HG03378 (cell line): ENCODE data around the gene AKR1C1.
"Not testable (repeated sequence)": the region's sequence is repeated elsewhere in the genome, so short reads cannot be mapped to it uniquely, and the experiment has no call there.

Source experiments
- ATAC-seq: cut with Tn5 transposase; IDR thresholded peaks from one replicate; pipeline ENCODE4 v1.9.1; 2021; ENCODE audit warnings: mild to moderate bottlenecking, moderate library complexity; ENCODE audit not compliant: unreplicated experiment

Gene AKR1C1

DNA sequence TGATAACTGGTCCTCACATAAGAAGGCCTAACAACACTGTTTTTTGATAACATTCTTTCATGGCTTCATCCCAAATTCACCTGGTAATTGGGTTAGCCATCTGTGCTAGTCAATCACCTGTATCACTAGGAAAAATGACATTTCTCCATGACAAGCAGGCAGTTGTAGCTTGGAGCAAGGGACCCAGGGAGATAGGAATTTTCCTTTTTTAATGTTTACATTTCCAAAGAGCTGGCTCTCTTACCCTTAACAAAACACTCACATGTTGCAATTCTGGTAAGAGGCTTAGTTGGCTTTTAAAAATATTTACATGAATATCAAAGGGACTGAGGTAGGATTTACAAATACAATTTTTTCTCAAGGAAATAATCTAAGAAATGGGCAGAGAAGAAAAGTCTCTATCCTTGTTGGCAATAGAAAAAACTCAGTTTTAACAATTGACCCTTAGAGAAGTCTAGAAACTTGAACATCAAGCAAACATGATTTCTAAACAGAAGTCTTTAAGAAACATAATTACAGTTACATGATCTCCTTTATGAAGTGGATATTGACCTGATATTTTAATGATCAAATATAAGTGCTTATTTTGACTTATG, 16.1 kb upstream of the AKR1C1 start:
- ATAC-seq = no peak

DNA sequence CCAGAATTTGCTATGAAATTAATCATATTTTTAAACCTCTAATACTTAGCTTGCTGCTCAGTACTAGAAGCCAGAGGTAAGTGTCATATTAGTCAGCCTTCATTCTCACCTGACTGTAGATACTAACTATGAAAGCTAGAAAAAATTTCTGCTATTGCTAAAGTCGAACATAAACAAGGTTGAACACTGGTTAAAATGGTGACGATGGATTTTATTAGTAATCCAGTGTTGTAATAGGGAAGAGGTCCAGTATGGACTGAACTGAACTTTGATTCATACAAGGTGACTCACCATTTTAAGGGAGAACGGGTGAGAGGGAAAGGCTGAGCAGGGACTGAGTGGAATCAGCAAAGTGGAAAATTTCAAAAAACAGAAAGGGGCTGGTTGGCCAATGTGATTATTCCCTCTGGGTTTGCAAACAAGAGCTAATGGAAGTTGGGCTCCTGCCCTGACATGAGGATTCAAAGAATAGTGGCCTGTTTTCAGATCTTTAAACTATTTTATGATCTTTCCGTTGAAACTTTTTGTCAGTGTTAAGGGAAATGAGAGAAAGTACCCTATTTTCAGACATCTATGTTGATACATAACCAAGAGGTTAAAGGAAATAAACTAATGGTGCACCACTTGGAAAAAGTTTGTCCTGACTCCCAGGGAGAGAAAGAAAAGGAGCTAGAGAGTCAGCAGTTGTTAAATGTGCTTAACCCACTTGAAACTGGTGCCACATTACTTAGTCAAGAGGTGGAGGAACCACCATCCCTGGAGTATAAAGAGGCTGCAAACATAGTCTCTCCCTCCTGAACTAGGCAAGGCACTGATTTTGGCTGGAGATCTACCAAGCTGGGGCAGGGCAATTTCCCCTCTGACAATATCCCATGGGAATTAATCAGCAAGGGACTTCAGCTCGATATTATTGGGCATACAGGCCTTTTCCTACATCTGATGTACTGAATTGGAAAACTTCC, 15.3 kb upstream of the AKR1C1 start:
- no peak for ATAC-seq

DNA sequence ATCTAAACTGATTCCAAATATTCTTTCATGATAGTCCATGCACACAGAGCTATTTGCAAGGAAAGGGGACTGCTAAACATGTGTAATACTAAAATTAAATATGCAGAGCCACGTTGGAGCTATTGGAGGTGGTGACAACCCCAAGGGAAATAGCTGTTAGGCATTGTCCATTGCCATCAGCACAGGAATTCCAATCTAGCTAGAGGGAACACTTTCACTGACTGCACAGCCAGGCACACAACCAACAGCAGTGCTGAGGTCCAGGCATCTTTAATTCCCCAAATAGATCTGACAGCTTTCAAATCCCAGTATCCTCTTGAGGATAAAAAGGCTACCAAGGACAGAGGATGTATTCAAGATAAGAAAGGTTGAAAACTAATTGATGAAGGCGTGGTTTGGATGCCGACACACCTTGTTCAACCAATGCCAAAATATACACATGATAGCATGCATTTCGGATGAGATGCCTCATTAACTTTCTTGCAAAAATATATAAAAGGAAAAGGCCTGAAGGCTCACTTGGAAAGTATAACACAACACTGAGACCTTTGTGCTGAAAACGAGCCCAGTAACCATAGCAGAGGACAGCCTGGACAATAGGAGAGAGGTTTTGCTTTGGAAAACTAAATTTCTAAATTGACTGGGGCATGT, 11.6 kb upstream of the AKR1C1 start:
- ATAC-seq = not testable (repeated sequence)

DNA sequence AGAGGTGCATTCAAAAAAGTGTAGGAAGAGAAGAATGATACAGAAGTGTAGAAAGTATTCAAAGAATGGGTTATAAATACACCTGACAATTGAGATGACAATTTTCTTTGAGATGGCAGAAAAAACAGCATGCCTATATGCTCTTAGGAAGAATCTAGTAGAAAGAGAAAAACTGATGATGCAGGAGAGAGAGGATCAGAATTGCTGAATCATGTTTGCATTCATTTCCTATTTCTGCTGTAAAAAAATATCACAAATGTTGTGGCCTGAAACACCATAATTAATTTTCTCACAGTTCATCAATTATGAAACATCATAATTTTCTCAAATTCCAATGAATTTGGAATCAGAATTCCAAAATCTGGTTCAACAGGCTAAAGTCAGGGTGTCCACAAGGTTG, 9.8 kb upstream of the AKR1C1 start:
- ATAC-seq = no peak

DNA sequence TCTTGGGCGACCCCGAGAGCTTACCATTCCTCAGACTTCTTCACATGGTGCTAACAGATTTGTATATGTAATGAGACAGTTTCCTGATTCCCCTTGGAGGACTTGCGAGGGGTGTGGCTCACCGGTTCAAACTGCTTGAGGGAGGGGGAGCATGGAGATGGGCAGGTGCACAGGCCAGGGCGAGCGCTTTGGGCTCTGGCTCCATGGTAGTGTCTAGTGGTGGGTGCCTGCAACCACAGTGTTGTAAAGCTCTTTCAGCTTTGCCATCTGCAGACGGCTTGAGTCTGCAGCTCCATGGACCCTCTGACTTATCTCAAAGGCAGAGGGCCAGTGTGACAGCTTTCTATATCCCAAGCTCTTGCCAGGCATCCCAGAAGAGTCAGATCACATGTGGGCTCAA, 7.1 kb upstream of the AKR1C1 start:
- ATAC-seq = not testable (repeated sequence)

DNA sequence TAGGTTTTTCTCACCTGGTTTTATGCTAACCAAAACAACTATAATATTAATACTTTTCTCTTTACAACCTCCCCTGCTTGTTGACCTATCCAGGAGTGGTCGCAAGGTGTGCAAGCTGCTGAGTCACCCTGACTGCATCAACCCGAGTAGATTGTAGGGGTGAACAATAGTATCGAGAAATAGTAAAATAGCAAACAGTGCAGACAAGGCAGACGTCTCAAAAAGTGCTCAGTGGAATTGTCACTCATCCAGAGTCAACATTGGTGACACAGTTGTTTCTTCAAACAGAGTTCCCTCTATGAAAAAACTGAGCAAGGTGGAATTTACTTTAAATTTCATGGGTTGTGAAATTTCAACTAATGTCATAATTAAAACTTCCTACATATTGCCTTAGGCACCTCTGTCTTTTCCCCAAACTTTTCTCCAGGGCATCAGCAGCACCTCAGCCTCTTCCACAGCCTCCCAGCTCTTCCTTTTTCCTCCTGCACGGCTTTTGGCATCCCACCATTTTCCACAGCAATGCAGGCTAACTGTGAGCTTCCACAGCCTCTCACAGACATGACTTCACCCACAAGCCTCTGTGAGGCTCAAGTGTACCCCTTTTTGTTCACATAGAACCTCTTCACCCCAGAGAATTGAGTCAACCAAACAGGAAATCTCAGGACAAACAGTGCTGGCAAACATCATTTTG, 6.1 kb upstream of the AKR1C1 start:
- ATAC-seq = not testable (repeated sequence)

DNA sequence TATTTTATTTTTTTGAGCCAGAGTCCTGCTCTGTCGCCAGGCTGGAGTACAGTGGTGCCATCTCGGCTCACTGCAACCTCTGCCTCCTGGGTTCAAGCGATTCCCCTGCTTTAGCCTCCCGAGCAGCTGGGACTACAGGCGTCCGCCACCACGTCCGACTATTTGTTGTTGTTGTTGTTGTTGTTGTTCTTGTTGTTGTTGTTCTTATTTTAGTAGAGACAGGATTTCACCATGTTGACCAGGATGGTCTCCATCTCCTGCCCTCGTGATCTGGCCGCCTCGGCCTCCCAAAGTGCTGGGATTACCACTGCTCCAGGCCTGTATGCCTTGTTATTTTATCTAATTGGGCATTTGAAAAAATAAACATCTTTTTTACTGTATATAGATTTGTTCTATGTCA, 1.7 kb upstream of the AKR1C1 start:
- not testable (repeated sequence) for ATAC-seq

DNA sequence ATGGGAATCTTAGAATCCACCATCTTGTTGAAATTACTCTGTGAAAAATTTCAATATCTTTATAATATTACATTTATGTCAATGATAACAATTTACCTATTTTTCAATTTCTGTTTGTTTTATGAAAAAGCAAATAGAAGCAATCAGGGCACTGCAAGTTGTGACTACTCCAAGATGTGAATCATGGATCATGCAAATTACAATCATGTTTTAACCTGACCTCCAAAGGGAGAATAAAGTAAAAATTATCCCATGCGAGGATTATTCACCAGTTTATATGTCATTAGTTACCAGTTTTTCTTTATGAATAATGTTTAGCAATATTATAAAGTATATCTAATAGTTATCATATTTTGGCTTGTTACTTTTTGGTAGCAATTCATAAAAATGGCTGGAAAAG, 907 bp upstream of the AKR1C1 start:
- not testable (repeated sequence) for ATAC-seq

DNA sequence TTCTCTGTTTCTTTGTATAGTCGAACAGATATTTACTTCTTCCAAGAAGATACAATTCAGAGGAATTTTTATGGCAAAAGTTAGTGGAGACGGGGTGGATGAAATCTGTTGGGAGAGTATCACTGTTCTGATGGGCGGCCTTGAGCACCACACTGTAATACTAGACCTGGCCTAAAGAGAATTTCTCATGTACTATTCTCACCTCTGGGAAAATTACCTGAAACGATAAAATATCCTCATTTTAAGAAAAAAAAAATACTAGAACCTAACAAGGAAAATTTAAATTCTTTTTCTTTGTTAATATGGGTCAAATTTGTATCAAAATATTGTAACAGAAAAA, 570 bp downstream of the AKR1C1 start:
- ATAC-seq = not testable (repeated sequence)

DNA sequence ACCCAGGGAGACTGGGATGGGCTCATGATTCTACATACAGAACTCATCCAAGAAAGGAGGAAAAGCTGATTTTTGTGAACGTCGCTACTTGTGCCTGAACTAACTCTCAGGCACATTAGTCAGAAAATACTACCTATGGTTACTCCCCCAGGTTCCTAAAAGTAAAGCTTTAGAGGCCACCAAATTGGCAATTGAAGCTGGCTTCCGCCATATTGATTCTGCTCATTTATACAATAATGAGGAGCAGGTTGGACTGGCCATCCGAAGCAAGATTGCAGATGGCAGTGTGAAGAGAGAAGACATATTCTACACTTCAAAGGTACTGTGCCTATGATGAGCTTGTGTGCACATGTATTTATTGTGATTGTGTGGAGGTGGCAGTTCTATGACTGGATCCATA, 2.5 kb downstream of the AKR1C1 start:
- ATAC-seq = not testable (repeated sequence)

DNA sequence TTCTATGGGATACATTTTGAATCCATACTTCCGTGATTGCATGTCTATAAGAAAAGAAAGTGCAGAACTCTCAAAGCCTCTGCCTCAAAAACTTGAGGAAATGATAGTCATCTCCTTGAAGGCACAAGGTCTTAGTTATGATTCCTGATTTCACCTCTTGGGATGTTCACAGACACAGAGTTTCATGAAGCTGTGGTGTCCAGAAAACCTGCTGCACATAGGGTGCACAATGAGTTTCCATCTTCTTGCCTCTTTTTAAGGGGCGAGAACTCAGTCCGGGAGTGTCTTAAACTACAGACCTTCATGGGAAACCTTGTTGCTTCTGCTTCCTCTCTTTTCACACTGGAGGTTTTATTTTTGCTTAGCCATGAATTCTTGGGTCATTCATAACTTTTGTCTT, 4.0 kb downstream of the AKR1C1 start:
- ATAC-seq = not testable (repeated sequence)

DNA sequence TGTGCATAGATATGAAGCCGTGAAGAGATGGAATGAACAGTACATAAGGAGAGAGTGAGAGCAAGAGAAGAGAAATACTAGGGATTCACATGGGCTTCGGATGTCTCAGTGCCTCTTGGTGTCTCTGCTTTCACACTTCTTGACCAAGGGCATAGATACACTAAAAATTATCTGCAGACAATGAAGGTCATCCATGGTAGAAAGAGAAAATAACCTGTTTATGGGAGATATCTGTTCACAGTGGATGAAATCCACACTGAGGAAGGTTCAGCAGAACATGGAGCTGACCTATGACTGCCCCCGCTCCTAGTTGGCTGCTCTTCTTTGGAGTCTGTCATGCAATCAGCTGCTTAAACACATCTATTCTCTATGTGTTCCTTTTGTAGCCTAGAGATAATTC, 6.1 kb downstream of the AKR1C1 start:
- not testable (repeated sequence) for ATAC-seq

DNA sequence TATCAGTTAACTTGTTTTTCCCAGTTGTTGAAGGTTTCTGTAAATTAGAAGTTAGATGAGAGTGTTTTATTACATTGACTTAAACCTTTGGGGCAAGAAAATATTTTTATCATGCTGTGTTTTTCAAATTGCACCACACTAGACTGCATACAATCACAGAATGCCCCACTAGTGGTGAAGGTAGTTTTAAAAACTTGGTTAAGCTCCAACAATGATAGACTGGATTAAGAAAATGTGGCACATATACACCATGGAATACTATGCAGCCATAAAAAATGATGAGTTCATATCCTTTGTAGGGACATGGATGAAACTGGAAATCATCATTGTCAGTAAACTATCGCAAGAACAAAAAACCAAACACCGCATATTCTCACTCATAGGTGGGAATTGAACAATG, 7.1 kb downstream of the AKR1C1 start:
- ATAC-seq = not testable (repeated sequence)

DNA sequence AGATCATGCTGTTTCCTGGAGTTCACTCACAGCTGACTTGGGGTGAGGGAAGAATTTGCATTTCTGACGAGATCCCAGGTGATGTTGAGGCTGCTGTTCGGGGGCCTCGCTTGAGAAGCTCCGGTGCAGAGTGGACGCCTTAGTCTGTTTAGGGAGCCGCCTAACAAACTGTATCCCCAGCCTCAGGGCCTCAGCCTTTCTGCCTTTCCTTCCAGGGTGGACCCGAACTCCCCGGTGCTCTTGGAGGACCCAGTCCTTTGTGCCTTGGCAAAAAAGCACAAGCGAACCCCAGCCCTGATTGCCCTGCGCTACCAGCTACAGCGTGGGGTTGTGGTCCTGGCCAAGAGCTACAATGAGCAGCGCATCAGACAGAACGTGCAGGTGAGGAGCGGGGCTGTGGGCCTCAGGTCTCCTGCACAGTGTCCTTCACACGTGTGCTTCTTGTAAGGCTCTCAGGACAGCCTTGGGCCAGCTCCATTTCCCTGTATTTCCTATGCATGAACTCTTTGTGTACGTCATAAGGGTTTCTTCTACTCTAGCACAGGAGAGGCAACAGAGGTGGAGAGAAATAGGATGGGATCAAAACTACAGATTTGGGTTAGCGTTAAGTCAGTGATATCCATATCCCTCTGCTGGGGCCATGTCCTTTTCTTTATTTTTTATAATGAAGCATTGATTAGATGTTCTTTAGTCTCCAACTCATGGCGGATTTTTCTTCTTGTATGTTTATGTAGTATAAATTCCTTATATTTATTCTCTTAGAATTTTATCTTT, 9.3 kb downstream of the AKR1C1 start:
- ATAC-seq = not testable (repeated sequence)

DNA sequence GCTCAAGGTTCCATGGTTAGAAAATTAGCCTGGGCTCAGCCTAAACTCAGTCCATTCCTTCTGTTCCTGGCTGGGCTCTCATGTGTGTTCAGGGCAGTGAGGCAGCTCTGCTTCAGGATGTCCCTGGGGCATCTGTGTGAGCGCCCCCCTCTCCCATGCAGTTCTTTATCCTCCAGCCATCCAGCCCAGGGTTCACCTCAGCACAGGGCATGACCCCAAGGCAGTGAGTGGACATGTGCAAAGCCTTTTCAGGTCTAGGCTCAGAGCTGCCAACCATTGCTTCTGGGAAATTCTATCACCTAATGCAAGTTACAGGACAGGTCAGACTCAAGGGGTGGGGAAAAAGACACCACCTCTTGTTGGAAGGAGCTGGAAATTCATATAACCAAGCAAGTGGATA, 10.1 kb downstream of the AKR1C1 start:
- not testable (repeated sequence) for ATAC-seq

DNA sequence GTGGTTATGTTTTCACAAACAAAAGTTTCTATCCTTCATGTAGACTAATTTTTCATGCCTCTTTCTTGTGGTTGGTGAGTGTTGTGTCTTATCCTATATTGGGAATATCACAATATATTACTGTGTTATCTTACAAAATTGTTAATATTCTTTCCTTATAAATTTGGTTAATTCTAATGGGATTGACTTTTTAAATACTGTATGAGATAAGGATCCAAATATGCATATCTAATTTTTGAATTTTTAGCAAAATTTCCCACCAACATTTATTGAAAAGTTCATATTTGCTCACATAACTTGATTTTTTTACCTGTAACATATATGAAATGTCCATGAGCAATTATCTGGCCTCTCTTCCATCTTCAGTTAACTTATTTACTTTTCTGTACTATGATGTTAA, 11.2 kb downstream of the AKR1C1 start:
- ATAC-seq = not testable (repeated sequence)

DNA sequence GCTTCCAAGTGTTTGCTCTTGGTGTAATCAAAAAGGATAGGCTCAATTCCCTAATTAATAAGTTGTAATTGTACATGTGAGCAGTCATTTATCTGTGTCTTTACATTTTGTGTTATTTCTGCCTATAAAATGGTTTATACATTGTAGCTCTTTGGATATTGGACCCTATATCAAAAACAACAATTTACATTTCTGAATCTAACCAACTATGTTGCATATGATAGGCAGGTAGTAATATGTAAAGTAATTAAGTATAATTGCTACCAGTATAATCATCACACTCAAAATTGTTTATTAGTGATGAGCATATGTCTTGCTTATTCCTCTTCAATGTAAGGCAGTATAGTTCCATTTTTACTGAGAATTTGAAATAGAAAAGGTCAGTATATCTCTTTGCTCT, 13.8 kb downstream of the AKR1C1 start:
- no peak for ATAC-seq

DNA sequence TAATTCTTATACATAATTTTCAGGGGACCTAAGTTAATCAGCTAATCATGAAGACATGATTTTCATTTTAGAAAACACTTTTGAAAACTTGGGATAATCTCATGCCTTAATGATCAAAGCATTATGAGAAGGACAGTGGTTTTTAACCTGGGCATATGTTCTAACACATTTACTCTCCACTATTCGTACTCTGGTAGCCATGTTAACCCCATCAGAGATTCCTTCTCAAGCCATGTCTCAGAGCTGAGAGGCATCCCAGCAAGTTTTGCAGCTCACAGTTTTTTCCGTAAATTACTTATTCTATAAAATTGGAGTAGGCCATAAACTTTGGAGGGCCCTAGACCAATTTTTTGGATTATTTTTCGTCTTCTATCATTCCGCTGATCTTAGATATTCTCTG, 15.7 kb downstream of the AKR1C1 start:
- ATAC-seq = no peak

DNA sequence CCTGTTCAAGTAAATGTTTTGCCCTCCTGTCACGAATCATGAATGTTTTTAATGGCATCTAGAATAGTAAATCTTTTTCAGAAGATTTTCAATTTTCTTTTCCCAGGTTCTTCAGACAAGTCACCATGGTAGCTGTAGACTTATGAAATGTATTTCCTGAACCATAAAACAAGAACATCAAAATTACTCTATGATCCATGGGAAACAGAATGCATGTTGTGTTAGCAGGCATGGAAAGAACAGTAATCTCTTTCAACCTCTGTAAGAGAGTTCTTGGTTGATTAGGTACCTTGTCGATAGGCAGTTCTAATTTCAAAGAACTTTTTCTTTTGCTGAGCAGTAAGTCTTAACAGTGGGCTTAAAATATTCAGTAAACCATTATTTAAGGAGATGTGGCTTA, 17.6 kb downstream of the AKR1C1 start:
- no peak for ATAC-seq

DNA sequence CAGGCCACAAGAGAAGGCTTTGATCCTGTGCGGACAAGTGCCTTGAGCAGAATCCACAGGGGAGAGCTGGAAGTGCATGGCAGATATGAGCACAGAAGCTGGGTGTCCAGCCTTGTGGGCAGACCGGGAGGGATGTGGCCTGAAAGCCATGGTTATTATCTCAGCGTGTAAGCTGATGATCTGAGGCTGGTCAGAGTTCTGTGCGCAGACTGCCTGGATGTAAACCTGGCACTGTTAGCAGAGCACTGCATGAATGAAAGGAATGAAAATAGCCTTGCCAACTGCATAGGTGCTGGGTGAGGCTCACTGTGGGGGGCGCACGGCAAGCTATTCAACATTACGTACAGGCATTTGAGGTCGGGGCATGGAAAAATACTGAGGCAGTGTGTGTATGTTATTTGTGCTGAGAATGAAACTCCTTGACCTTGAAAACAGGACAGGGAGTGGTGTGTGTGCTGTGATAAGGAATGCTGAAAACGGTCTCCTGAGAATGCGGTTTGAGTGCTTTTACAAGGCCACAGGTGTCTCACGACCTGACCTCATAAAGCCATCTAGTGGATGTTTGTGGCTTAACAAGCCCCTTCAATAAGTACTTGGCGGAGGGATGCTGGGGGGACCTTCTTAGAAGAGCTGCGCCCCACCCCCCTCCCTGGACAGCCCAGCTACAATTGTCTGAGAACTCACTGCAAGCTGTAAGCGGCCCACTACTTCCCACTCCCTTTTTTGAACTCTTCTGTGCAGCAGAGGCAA, 18.7 kb downstream of the AKR1C1 start:
- ATAC-seq = no peak
